Dermis microvascular lymphatic vessel endothelial cell (primary cell): ENCODE results near the gene SMIM21. TPM values are rescaled to one million over a fixed set of nuclear protein-coding genes. Genes with fewer than 3 reads are reported as not detected.

Experiments
- DNase-seq, 2 donors: peaks; one replicate each; pipeline versions ENCODE4 v3.0.0 to v3.0.0-alpha.2; 2010; ENCODE audit warnings: low read depth in 2 of 2
- total RNA-seq: library from RNA; depleted of rRNA; stranded (reverse); fragments of >200 nt; gene quantifications from 2 replicates; pipeline ENCODE4 v1.2.1, GENCODE V29; 2014

SMIM21 gene
- not detected in 2 replicates for total RNA-seq

DNA sequence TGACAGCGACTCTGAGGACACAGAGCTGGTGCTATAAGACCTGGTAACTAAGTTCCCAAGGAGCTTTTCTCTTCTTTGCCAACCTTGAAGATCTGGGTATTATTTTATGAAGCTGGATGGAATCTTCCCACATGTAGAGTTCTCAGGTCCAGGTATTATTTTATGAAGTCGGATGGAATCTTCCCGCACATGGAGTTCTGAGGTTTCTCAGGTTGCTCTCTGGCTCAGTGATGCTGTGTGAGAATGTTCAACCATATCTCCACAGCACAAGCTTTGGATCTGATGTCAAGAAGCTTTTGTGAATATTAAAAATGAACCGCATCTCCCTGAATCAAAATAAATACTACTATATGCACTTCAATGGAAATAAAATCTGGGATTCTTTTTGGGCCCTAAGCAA, at the start of gene SMIM21:
SMIM21 (minus strand) TSS at position 101 of the 400 bp plus-strand sequence. CDS start 140 bp downstream, outside the sequence.
- DNase-seq: no peak

DNA sequence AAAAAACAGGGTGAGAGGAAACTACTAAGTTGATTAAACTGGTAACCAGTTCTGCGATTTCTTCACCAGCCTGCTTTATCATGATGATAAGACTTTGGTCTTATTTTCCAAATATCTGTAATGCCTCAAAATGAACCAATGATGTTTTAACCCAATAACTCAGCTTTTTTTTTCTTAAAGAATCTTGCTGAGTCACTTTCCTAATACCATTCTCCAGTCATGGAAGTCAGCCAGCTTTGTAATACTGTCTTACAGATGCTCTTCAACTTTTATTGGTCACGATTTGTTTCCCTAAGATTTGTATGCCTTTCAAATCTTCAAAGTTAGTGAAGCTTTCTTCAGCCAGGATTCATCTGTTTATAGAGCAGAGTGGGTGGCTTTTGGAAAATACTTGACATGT, 47.7 kb upstream of the SMIM21 start:
- DNase-seq: peak in 1 of 2 donors; percentile 45

DNA sequence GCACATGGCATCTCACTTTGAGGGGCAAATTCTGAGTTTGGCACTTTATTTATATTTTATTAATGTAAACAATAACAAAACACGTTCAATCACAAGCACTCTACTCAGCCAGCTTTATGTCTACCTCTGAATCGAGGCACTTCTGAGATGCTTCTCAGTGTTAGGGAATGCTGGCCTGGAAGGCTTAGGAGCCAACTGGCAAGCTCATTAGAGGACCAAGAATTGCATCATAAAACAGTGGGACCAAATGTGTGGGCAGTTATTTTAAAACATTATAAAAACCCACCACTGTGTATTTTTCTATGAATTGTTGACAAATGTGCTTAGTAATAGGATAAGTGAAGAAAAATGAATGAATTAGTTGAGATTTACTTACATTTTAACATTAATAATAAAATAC, 46.8 kb upstream of the SMIM21 start:
- DNase-seq: no peak

DNA sequence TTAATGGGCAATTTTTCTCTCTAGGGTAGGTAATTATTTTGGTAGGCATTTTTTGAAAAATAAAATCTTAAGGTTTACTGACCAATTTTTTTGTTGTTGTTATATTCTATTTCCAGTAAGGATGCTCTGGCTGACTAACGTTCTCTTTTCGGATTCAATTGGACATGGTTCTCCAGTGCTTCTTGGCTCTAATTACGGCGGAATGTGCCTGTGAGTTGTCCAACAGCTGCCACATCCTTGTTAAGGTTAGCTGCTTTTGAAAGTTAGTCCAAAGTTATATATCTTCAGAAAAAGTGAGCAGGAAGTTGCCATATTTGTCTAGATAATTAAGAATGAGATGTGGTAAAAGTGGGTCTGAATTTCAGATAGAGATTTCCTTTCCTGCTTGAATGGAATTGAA, 45.8 kb upstream of the SMIM21 start:
- no peak for DNase-seq

DNA sequence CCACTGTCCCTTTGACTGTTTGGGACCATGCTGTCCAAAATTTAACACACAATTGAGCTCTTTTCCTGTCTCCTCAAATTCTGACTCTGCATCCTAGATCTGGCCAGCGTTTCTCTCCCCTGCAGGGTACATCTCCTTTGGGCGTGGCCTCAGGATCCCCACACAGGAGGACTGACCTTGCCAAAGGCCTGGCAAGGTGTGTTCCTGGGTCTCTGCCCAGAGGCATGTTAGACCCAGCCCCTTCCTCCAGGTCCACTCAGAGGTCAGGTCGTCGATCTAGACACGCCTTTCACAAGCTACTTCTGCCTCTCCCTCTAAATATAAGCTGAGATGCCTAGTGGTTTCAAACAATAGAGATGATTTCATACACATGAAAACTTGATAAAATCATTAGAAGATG, 45.4 kb upstream of the SMIM21 start:
- DNase-seq: no peak

DNA sequence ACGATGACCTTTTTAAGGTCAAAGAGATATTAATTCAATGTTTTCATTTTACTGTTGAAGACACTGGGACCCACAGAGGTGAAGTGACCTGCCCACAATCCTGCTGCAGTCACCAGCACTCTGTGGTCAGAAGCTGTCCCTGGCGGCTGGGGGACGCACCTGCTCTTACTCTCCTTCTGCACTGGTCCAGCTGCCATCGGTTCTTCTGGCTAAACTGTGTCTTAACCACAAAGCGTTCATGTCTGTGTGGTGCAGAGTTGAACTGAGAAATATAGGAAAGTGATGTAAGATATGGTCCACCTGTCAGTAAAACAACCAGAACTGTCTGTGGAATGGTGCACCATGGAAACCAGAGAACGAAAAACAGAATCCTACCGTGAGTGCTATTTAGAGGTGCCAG, 44.9 kb upstream of the SMIM21 start:
- DNase-seq: no peak

DNA sequence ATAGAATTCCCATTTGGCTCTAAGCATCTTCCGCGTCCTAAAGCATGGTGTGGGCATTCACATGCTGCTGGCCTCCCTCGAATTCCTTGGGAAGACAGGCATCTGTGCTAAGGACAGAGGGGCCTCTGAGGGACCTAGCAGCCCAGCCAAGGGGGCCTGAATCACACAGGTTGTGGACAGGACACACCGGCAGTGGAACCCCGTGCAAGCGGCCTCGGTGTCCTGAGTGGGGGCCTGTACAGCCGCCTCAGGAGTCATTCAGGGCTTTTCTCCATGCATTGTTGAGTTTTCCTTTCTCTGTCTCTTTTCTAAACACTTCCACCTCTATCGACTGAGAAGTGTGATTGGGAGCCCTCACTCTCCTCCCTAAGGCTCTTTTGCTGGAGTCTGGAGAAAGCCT, 44.3 kb upstream of the SMIM21 start:
- no peak for DNase-seq

DNA sequence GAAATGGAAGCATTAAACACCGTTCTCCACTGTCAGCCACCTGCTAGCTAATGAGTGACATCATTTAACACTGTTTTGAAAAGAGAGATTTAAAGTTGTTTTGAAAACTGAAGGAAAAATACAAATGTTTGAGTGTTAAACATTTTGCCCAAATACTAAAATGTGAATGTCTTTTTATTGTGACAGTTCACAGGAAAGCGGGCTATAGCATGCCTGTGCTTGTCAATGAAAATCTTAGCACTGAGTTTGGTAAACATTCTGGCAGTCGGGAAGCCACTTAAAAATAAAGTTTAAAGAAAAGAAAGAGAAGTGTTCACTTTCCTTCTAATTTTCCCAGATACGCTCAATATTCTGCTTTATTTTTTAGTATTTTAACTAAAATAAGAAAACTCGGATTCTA, 40.3 kb upstream of the SMIM21 start:
- no peak for DNase-seq

DNA sequence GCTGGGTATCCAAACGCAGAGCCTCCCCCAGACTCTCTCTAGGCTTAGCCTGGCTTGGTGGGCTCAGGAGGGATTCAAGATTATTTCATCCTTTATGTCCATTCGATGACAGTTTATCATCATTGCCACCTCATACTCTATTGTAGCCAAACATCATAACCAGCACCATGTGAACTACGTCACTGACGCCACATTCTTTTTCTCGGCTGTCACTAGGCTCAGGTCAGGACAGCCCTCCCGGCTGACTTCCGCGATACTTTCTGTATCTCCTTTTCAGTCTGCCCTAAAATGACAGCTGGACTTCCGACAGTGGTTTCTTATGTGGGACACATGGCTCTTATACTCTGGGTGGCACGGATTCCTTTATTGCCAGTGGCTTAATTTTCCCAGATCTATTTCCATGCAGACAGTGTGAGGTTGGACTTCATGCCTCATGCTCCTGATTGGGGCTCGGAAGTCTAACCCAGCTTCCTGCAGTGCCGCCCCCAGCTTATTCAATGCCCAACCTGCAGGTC, 39.8 kb upstream of the SMIM21 start:
- no peak for DNase-seq

DNA sequence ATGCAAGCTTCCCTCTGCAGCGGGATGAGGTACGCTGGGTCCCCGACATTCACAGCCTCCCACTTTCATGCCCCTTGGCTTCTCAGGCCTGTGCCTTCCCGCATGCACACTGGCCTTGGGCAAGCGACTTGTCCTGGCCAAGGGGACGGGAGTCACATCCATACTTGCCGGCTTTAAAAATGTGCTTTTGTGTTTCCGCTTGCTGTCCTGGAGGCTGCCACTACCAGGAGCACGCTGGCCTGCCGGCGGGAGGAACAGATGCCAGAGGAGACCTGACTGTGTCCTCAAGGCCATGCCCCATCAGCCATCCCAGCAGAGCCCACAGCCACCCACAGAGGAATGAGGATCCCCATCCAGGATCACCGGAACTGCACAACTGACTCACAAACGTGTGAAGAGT, 36.9 kb upstream of the SMIM21 start:
- DNase-seq: no peak

DNA sequence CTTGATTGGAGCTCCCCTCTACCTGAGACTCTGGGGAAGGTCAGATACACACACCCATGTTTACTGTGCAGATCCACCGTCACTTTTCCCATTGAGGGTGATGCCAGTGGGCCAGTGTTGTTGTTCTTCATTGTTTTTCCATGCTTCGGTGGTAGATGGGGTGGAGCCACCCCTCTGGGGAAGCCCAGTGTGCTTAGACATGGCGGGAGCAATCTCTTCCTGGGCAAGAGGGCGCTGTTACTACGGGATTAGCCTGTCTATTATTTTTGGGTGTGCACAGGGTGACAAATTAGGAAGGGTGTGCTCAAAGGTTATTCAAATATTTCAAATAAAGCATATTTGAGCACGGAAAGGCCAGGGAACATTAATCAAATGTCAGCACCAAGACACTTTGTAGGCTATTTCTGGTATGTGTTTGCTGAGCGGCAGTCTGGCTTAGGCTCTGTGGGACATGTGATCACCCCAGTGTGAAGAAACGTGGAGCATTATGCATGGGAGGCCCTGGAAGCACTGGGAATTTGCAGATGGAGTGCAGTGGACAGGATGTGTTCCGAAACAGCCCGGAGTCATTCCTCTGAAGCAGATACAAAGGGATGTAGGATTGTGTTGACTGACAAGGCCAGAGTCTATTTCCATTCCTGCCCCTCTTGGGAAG, 34.8 kb upstream of the SMIM21 start:
- DNase-seq: no peak

DNA sequence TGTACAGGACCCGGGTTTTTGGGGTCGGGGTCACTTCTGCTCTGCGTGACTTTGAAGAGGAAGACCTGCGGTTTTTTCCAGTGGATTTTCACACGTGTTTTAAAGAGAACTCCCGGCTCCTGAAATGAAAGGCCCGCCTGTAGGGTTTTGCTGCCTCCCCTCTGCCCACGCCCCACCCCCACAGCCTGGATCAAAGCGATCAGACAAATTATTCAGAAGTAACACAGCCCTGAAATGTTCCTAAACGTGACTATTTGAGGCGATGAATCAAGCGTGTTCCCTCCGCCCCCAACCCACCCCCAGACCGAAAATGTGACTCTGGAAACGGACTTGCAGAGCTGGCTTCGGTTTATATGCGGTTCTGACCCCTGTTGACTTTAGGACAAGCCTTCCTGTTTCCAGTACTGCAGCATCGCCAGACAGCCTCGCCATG, 28.7 kb upstream of the SMIM21 start:
- DNase-seq: no peak

DNA sequence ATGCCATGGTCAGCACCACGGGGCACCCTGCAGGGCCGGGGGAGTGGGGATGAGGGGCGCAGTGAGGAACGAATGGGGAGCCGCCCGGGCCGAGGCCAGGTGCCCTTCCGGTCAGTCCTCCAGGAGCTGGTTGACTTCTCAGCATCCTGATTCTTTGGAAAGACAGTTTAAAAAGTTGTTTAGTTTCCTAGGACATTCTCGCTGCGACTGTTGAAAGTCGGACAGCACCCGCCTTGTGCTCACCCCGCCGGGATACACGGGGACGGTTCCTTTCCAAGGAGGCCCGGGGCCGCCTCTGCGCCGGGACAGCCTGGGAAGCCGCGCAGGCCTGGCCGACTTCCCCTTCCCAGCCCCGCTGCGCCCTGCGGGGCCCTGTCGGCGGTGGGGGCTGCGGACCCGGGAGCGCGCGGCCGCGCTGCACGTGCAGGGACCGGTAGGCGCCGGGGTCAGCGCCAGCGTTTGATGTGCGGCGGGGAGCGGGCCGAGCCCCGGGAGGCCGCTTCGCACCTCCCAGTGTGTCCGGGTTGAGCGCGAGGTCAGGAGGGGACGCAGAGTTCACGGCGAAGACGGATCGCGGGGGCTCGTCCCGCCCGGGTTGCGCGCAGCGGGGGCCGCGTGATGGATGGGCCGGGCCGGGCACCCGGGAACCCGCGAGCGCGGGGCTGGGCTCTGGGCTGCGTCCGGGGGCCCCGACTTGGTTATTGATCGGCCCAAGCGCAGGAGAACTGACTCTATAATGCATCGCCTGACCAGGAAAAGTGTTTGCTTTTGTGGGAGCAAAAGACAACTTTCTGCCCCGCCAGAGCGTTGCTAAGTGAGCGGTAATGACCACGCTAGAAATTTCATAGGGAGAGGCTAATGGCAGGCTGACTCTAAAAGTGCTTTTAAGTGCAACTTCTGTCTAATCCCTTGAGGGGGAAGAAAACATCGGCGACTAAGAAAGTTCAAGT, 28.0 kb upstream of the SMIM21 start:
- peak in 1 of 2 donors; percentile 2 for DNase-seq

DNA sequence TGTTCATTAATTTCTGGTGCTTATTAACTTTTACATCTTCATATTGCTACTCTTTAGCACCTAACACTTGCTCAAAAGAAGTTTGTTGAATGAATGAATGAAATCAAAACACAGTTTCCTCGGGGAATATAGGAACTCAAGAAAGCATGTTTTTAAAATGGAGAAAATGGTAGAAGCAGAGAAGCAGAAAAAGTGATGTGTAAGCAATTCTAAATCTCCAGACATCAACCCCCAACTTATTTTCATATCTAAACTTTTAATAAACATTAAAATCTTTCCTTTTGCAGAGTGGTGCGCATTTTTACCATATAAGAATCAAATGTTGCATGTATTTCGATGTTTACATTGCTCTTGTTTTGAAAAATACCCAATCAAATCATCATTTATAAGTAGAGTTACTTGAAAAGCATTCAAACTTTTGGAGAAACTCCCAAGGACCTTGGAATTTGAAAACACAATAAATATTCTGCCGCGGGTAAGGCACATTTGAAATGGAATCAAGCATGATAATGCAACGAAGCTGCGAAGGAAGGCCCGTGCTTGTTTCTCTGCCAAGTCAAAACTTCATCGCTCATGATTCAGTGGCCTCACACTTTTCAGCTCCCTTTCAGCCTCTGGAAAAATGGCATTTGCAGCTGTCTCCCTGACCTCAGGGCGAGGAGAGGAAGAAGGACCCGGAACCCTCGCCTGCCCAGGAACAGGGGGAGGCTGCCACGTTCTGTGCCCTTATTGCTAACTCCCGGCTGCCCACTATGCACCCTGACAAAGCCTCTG, 26.7 kb upstream of the SMIM21 start:
- DNase-seq: no peak

DNA sequence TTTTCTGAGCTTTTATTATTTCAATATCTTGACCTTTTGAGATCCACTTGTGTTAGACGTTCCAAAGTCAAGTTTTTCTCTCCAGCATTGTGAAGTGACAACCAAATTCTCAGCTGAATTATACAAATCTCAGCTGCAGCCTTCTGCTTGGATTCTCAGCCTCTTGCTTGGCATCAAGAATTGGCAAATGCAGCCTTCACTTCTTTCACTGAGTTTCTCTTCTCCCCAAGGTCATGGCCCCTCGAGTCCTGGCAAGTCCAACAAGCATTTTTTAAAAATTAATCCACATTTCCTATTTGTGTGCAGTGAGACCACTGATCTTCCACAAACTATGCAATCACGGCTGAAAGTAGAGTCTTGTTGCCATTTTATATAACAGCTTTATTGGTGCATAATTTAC, 23.4 kb upstream of the SMIM21 start:
- DNase-seq: no peak

DNA sequence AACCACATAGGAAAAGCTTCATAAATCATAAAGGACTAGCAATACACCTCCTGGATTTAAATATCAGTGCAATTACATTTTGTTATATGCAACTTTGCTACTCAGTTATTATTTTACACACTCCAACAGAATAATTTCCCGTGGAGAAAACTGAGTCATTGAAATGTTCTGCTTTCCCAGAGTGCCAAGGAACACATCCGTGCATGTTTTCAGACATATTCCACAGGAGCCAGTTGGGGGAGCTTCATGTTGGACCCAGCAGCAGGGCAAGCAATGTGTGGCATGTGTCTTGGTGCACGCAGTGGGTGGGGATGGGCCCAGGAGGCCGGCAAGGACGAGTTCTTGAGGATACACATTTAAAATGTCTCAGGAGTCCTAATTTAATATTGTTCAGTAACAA, 14.4 kb upstream of the SMIM21 start:
- DNase-seq: no peak

DNA sequence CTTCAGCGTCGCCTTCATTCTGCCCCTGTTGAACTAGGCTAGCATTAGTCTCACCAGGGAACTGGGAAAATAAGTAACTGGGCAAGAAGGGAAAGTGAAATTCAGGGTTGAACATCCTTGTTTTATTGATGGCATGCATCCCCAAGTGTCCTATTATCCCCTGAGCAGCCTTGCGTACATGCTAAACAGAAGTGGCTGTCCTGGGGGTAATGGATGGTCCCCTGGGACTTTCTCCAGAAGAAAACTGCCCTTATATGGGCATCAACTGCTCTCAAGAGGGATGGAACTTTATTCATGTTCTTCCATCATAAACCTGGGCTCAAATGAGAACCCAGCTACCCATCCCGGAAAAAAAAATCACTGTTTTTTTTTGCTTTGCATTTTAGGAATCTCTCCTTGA, 11.8 kb upstream of the SMIM21 start:
- DNase-seq: no peak

DNA sequence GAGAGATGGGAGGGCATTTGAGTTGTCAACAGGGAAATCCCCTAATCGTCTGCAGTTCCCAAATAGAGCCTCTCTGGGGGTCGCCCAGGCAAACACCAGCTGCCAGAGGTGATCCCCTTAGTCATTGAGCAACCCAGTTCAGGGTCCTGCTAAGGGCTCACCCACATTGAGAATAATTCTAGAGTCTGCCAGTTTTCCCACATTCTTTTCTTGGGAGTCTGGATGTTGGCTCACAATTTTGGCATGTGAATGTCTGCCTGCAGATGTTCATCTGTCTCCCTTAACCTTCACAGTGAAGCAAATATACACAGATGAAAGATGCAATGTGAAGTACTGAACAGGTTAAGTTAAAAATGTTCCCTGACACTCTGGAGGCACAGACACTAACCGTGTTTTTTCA, 11.4 kb upstream of the SMIM21 start:
- DNase-seq: no peak

DNA sequence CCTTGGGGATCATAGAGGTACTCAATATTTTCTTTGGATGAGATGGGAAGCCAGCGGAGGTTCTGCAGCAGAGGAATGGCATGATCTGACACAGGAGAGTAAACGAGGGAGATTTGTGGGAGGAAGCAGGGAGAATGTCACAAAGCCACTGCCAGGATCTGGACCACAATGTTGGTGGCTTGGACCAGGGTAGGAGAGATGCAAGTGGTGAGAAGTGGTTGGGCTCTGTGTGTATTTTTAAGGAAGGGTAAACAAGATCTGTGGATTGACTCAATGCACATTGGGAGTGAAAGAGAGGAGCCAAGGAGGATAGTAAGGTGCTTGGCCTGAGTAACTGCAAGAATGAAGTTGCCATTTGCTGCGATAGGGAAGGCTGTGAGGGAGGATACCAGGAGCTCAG, 10.5 kb upstream of the SMIM21 start:
- no peak for DNase-seq

DNA sequence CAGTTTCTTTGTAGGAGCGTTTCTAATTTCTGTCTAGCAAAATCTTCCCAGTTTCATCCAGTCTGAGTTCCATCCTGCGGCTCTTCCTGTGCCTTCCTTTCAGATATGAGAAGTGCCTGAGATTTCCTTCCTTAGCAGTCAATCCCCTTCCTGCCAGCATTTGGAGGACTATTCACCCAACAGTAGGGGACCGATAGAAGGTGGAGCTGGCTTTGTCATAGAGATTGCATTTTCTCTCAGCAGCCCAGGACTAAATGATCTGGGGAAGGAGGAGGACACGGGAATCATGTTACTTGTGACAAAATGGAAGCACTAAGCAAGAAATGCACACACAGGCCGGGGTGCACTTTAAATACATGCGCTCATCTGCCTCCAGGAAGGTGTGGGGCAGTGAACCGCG, 5.6 kb upstream of the SMIM21 start:
- no peak for DNase-seq

DNA sequence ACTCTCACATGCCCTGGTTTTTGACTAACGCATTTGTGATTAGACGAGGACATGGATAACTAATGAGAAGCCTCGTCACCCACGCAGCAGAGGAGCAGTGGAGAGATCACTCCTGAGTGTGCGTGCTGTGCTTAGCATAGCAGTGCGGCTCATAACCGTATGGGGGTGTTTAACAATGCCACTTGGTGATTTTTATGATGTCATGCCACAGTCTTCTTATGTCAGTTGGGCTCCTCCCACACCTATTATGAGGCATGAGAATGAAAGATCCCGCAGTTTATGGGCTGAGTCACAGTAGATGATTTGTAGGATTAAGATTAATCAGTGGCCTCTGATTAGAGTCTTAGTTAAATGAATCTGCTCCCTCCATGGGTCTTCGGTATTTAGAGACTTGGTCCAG, 2.5 kb upstream of the SMIM21 start:
- no peak for DNase-seq

DNA sequence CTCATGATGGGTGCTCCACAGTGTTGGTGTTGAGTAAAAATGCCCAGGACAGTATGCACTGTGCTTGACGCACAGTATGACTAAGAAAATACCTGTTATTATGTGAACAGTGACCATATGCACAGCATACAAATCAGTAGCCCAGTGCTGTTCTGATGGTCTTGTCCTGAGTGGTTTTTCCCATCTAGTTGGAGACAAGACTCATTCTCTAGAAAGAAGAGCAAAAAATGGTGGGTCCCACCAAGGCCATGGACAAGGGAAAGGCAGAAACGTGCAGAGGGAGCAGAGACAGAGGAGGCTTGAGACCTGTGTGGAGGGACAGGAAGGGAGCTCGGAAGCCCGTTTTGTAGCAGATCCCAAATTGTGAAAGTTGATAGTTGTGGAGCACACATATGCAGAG, 987 bp upstream of the SMIM21 start:
- DNase-seq: no peak
